ENCODE data around the gene FAM227A. TPM values are rescaled to one million over a fixed set of nuclear protein-coding genes. Genes with fewer than 3 reads are reported as not detected.

FAM227A gene
- total RNA-seq, 2 donors from 2014 or later = 9.1 to 14.9 TPM

GRCh38 chr22:38567531-38568285, 88.5 kb downstream of the FAM227A start:
- 80 to 88% methylated on average over 3 to 7 of the region's 7 CpGs for WGBS, 2 experiments (ENCODE audit: insufficient coverage in 1 of 2, insufficient read length in 1 of 2)
- H3K9me3 ChIP-seq (ENCODE audit: control insufficient read depth, low read length) = no peaks in the 10 kb centered on the region
- no peak overlapping the region for H3K4me3 ChIP-seq (ENCODE audit: low read length)
- peaks cover 4% of the 10 kb centered on the region for H3K4me1 ChIP-seq (ENCODE audit: control insufficient read depth, insufficient read depth, low read length)
- Mint-ChIP-seq H3K4me1 (peaks cover 18% of the 10 kb centered on the region), H3K36me3 (ENCODE audit: low read depth) (no peaks in the 10 kb centered on the region), H3K4me3 (peak overlapping the region; percentile 11), H3K9me3 (no peaks in the 10 kb centered on the region), H3K27me3 (ENCODE audit: insufficient read depth) (peaks cover 4% of the 10 kb centered on the region), H3K27ac (no peak overlapping the region)
- no peak for DNase-seq
- H3K27ac ChIP-seq (ENCODE audit: low read depth, low read length) = no peak overlapping the region
- TF ChIP-seq CTCF (conservative IDR thresholded peaks at IDR 0.05) = no peak
- H3K9ac ChIP-seq (ENCODE audit: extremely low read depth, low read length, poor library complexity, severe bottlenecking) = no peak overlapping the region
- no peaks in the 10 kb centered on the region for H3K36me3 ChIP-seq (ENCODE audit: control insufficient read depth, insufficient read depth, low read length)
- no peaks in the 10 kb centered on the region for H3K27me3 ChIP-seq (ENCODE audit: control insufficient read depth, insufficient read depth, low read length, poor library complexity, severe bottlenecking)

- H3K4me3 Mint-ChIP-seq = no peak overlapping the region
- DNase-seq = no peak
- H3K9ac ChIP-seq (ENCODE audit: extremely low read depth, low read length, poor library complexity, severe bottlenecking) = no peak overlapping the region
- no peak overlapping the region for H3K4me3 ChIP-seq (ENCODE audit: low read length)
- H3K36me3 ChIP-seq (ENCODE audit: control insufficient read depth, insufficient read depth, low read length) = no peaks in the 10 kb centered on the region
- H3K27ac Mint-ChIP-seq = no peak overlapping the region
- H3K4me1 ChIP-seq (ENCODE audit: control insufficient read depth, insufficient read depth, low read length) = peaks cover 4% of the 10 kb centered on the region
- H3K9me3 Mint-ChIP-seq = no peaks in the 10 kb centered on the region
- peaks cover 18% of the 10 kb centered on the region for H3K4me1 Mint-ChIP-seq
- H3K27ac ChIP-seq (ENCODE audit: low read depth, low read length) = no peak overlapping the region
- no peaks in the 10 kb centered on the region for H3K36me3 Mint-ChIP-seq (ENCODE audit: low read depth)
- no peak for TF ChIP-seq CTCF (conservative IDR thresholded peaks at IDR 0.05)
- no peaks in the 10 kb centered on the region for H3K27me3 Mint-ChIP-seq (ENCODE audit: insufficient read depth)
- H3K27me3 ChIP-seq (ENCODE audit: control insufficient read depth, insufficient read depth, low read length, poor library complexity, severe bottlenecking) = no peaks in the 10 kb centered on the region
- no peaks in the 10 kb centered on the region for H3K9me3 ChIP-seq (ENCODE audit: control insufficient read depth, low read length)
- WGBS, 2 experiments (ENCODE audit: insufficient coverage in 1 of 2, insufficient read length in 1 of 2) = 86 to 89% methylated on average over 1 to 3 of the region's 3 CpGs
These were observed 89.3 kb downstream of the FAM227A start for GRCh38 chr22:38566726-38567504.

GRCh38 chr22:38565441-38565840, 90.8 kb downstream of the FAM227A start:
- H3K27ac Mint-ChIP-seq = no peak overlapping the region
- no peaks in the 10 kb centered on the region for H3K4me1 ChIP-seq (ENCODE audit: control insufficient read depth, insufficient read depth, low read length)
- no peaks in the 10 kb centered on the region for H3K36me3 Mint-ChIP-seq (ENCODE audit: low read depth)
- no peaks in the 10 kb centered on the region for H3K9me3 Mint-ChIP-seq
- H3K9ac ChIP-seq (ENCODE audit: extremely low read depth, low read length, poor library complexity, severe bottlenecking) = no peak overlapping the region
- no peaks in the 10 kb centered on the region for H3K27me3 ChIP-seq (ENCODE audit: control insufficient read depth, insufficient read depth, low read length, poor library complexity, severe bottlenecking)
- TF ChIP-seq CTCF (conservative IDR thresholded peaks at IDR 0.05) = no peak
- H3K4me1 Mint-ChIP-seq = peaks cover 10% of the 10 kb centered on the region
- H3K4me3 Mint-ChIP-seq = no peak overlapping the region
- H3K9me3 ChIP-seq (ENCODE audit: control insufficient read depth, low read length) = no peaks in the 10 kb centered on the region
- H3K4me3 ChIP-seq (ENCODE audit: low read length) = no peak overlapping the region
- H3K27ac ChIP-seq (ENCODE audit: low read depth, low read length) = no peak overlapping the region
- no peak for DNase-seq
- H3K36me3 ChIP-seq (ENCODE audit: control insufficient read depth, insufficient read depth, low read length) = no peaks in the 10 kb centered on the region
- 100% methylated on average over 1 of the region's 1 CpG; no CpG with 5 or more reads in 1 of the 2 experiments for WGBS, 2 experiments (ENCODE audit: insufficient coverage in 1 of 2, insufficient read length in 1 of 2)
- H3K27me3 Mint-ChIP-seq (ENCODE audit: insufficient read depth) = no peaks in the 10 kb centered on the region
